NCI-H146 treated with DMSO at 0.1 percent for 48 hours (cell line): Measurements from ENCODE around the gene NUFIP1.
"Not testable (repeated sequence)": the region's sequence is repeated elsewhere in the genome, so short reads cannot be mapped to it uniquely, and the experiment has no call there.

Experiments
- DNase-seq: peaks from one replicate; lab custom pipeline; 2025; ENCODE audit not compliant: unreplicated experiment; lab: John Stamatoyannopoulos, UW

The NUFIP1 gene

GRCh38 chr13:44989071-44989889 lies at the start of gene NUFIP1, which contains the start of gene GPALPP1:
NUFIP1 (minus strand) TSS chr13:44989471; CDS start chr13:44989436, 35 bp downstream.
GPALPP1 (plus strand) TSS chr13:44989538; CDS start chr13:44989655, 117 bp downstream.
- DNase-seq = peak; percentile 82

GRCh38 chr13:45036206-45036605 lies 46.9 kb upstream of the NUFIP1 start:
- DNase-seq = no peak

DNA sequence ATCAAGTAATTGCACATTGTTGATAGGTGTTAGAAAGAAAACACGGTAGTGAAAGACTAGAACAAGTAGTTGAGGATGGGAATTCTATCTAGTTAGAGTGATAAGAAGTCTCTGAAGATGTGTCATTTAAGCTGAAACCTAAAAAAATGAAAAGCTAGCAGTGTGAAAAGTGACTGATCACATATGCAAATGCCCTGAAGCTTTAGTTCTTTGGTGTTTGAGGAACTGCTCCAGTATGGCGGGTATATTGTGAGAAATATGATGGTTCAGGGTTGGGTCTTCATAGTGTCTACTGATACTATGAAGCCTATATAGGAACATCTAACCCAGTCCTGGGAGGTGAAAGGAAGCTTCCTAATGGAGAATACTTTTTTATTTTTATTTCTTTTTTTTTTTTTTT lies 45.1 kb upstream of the NUFIP1 start:
- no peak for DNase-seq

DNA sequence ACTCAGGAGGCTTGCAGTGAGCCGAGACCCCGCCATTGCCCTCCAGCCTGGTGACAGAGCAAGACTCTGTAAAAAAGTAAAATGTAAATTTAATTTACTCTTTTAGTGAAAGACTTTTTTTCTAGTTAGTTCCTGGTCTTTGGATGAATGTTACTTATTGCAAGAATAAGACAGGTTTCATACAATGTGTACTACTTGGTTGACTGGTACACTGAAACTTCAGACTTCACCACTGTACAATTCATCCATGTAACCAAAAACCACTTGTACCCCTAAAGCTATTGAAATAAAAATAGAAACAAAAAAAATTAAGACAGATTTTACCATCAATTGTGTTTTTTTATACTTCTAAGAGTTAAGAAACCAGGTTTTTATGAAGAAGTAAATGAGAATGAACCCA lies 35.6 kb upstream of the NUFIP1 start:
- DNase-seq = no peak

GRCh38 chr13:45021250-45021649 lies 32.0 kb upstream of the NUFIP1 start:
- DNase-seq = no peak

- not testable (repeated sequence) for DNase-seq
These were observed 30.7 kb upstream of the NUFIP1 start for GRCh38 chr13:45019981-45020380.

DNA sequence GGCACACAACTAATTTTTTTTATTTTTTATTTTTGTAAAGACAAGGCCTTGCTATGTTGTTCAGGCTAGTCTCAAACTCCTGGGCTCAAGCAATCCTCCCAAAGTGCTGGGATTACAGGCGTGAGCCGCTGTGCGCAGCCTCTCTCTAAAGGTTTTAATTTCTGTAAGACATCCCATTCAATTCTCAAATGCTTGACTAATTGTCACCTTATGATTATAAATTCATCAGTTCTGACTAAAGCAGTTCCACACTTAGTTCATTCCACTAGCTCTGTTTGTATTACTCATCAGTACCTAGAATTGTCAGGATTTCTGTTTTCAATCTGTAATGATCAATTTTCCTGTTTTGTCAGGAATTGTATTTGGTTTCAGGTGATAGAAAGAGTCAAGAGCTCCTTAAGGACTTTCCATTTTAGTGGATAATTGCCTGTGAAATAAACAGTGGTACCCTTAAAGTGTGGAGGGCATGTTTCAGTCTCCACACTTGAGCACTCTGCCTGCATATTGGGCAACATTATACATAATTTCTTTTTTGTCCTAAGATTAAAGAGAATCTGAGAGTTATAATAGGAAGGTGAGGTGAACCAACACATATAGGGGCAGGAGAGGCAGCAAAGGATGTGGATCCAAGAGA lies 27.6 kb upstream of the NUFIP1 start:
- no peak for DNase-seq

DNA sequence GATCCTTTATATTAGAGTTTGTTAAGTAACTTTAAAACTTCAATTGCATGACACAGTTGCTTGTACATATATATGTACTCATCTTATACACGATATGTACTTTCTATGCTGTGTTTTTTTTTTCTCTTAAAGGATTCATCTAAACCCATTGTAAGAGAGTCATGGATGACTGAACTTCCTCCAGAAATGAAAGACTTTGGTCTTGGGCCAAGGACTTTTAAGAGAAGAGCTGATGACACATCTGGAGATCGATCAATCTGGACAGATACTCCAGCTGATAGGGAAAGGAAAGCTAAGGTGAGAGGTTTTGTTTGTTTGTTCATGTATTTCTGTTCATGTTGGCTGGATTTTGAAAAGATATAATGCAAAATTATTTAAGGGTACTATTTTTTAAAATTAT lies 26.0 kb upstream of the NUFIP1 start:
- DNase-seq = no peak

GRCh38 chr13:45011198-45011597 lies 21.9 kb upstream of the NUFIP1 start:
- DNase-seq = no peak

GRCh38 chr13:45007823-45008222 lies 18.6 kb upstream of the NUFIP1 start:
- no peak for DNase-seq

DNA sequence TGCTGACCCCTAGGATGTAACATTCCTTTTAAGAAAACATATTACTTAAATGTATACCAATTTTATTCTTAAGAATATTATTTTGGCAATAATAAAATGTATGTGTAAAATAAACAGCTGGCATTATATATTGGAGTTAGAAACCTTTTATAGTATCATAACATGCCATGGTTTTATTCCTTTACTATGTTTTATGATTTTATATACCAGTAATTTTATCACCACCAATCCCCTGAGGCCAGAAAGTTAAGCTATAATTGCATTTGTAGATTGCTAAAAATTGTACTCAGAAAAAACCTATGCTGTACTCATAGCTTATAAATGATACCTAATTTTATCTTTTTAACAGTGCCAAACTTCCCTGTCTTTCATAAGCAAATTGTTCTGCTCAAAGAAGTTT lies 18.0 kb upstream of the NUFIP1 start:
- DNase-seq = no peak

- no peak for DNase-seq
These were observed 14.8 kb upstream of the NUFIP1 start for GRCh38 chr13:45004096-45004495.

- no peak for DNase-seq
These were observed 14.1 kb upstream of the NUFIP1 start for GRCh38 chr13:45003417-45003816.

DNA sequence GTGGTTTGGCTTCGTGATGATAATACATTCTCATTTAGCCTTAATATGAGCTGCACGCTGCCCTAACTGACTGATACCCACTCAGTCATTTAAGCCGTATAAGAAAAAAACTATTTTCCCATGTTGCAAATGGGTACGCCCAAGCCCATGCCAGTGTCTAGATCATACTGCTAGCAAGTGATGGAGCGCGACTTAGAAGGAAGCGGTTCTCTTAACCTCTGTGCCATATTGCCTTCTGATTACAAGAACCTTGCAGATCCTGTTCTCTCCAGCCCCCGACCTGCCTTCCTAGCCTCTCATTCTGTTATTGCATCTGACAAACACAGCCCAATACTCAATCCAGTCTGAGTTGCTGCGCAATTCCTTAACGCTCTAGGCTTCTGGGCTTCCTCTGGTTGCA lies 670 bp upstream of the NUFIP1 start:
- no peak for DNase-seq

- DNase-seq = no peak
These were observed 10.9 kb downstream of the NUFIP1 start for GRCh38 chr13:44978328-44978727.

GRCh38 chr13:44976949-44977583 lies 12.2 kb downstream of the NUFIP1 start:
- DNase-seq = no peak

- DNase-seq = no peak
These were observed 13.1 kb downstream of the NUFIP1 start for GRCh38 chr13:44976196-44976595.

GRCh38 chr13:44974056-44974793 lies 15.0 kb downstream of the NUFIP1 start:
- DNase-seq = no peak

GRCh38 chr13:44972956-44973581 lies 16.2 kb downstream of the NUFIP1 start:
- no peak for DNase-seq

DNA sequence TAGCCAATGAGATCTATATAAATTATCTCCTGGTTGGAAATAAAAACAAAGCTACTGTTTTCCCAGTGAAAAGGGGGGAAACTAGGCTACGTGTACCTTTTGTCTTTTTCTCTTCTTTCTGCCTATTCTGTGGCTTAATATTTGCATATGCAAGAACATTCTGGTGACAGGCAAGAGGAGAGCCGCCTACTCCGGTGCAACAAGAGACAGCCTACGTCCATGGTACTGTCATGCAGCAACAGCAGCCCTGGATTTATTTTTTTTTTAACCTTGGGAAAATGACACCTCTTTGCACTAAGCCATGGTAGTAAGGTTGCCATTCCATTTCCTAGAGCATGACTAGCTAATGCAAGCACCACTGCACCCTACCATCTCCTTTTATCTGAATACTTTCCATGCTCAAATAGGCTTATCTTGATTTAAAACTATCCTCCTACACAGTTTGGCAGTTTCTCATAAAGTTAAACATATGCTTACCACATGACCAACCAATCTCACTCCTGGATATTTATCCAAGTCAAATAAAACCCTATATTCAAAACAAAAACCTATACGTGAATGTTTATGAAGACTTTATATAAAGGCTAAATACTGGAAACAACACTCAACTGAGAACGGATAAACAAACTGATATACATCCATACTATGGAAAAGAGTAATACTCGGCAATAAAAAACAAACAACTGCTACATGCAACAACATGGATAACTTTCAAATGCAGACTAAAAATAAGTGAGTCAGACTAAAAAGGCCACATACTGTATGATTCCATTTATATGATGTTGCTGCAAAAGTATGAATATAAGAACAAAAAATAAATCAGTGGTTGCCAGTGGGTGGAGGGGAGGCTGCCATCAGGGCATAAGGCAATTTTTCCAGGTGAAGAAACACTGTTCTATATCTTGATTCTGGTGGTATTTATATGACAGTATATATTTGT lies 17.3 kb downstream of the NUFIP1 start:
- no peak for DNase-seq
